ENCODE results near the gene TXNDC11. TPM values are rescaled to one million over a fixed set of nuclear protein-coding genes. Genes with fewer than 3 reads are reported as not detected.

Gene TXNDC11
- total and polyA plus RNA-seq, 5 donors = 22.0 to 29.4 (median 24.6) TPM

GRCh38 chr16:11673091-11674000 is 69.3 kb downstream of the TXNDC11 start:
- intact Hi-C loops (cut with DNase I) = no loop called here
- DNase-seq (peak; percentile 47 to 79 (median 79)), ATAC-seq (peak in 1 of 2 donors; percentile 0)
- WGBS = 52% methylated on average over 25 of the region's 25 CpGs
- H3K27me3 ChIP-seq (ENCODE audit: control insufficient read depth, insufficient read depth) = no peaks in the 10 kb centered on the region
- H3K9me3 ChIP-seq (ENCODE audit: control insufficient read depth, low read length) = no peaks in the 10 kb centered on the region
- H3K27ac ChIP-seq (ENCODE audit: low read length) = no peak overlapping the region
- H3K4me1 ChIP-seq (ENCODE audit: control insufficient read depth, insufficient read depth, low read length) = peaks cover 22% of the 10 kb centered on the region
- no peak overlapping the region for H3K4me3 ChIP-seq (ENCODE audit: low read length)

GRCh38 chr16:11672206-11673090 is 70.2 kb downstream of the TXNDC11 start:
- no peaks in the 10 kb centered on the region for H3K27me3 ChIP-seq (ENCODE audit: control insufficient read depth, insufficient read depth)
- H3K9me3 ChIP-seq (ENCODE audit: control insufficient read depth, low read length) = no peaks in the 10 kb centered on the region
- no peak overlapping the region for H3K4me3 ChIP-seq (ENCODE audit: low read length)
- peaks cover 20% of the 10 kb centered on the region for H3K4me1 ChIP-seq (ENCODE audit: control insufficient read depth, insufficient read depth, low read length)
- intact Hi-C loops (cut with DNase I) = no loop called here
- H3K27ac ChIP-seq (ENCODE audit: low read length) = no peak overlapping the region
- DNase-seq (peak in 2 of 3 donors; percentile 66 to 70), ATAC-seq (no peak)
- WGBS = 84% methylated on average over 25 of the region's 25 CpGs

DNA sequence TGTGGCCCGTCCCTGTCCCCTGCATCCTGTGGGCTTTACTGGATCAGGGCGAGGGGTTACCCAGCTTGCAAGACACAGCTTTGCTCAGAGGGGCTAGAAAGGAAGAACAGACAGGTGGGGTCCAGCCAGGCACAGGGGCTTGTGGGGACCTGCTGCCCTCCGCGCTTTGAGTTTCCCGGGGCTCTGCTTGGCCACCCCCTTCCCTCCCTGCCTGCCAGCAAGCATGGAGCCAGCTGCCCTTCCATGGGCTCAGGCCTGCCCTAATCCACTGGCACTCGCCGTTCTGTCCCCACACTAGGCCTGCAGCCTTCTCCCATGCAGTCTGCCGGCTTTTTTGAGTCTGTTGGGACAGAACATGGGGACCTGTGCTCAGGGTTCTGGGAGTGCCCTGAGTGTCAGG is 71.0 kb downstream of the TXNDC11 start:
- no peaks in the 10 kb centered on the region for H3K27me3 ChIP-seq (ENCODE audit: control insufficient read depth, insufficient read depth)
- H3K9me3 ChIP-seq (ENCODE audit: control insufficient read depth, low read length) = no peaks in the 10 kb centered on the region
- no peak overlapping the region for H3K4me3 ChIP-seq (ENCODE audit: low read length)
- no peak overlapping the region for H3K27ac ChIP-seq (ENCODE audit: low read length)
- peaks cover 20% of the 10 kb centered on the region for H3K4me1 ChIP-seq (ENCODE audit: control insufficient read depth, insufficient read depth, low read length)
- DNase-seq = peak in 1 of 3 donors; percentile 55
- 87% methylated on average over 8 of the region's 8 CpGs for WGBS
- intact Hi-C loops (cut with DNase I) = no loop called here
- no peak for ATAC-seq

- H3K9me3 ChIP-seq (ENCODE audit: control insufficient read depth, low read length) = no peaks in the 10 kb centered on the region
- intact Hi-C loops (cut with DNase I) = no loop called here
- H3K27me3 ChIP-seq (ENCODE audit: control insufficient read depth, insufficient read depth) = no peaks in the 10 kb centered on the region
- H3K4me3 ChIP-seq (ENCODE audit: low read length) = no peak overlapping the region
- peaks cover 20% of the 10 kb centered on the region for H3K4me1 ChIP-seq (ENCODE audit: control insufficient read depth, insufficient read depth, low read length)
- ATAC-seq = no peak
- DNase-seq = peak in 1 of 3 donors; percentile 45
- 96% methylated on average over 2 of the region's 2 CpGs for WGBS
- H3K27ac ChIP-seq (ENCODE audit: low read length) = no peak overlapping the region
These were observed 71.4 kb downstream of the TXNDC11 start for GRCh38 chr16:11671271-11671670.

DNA sequence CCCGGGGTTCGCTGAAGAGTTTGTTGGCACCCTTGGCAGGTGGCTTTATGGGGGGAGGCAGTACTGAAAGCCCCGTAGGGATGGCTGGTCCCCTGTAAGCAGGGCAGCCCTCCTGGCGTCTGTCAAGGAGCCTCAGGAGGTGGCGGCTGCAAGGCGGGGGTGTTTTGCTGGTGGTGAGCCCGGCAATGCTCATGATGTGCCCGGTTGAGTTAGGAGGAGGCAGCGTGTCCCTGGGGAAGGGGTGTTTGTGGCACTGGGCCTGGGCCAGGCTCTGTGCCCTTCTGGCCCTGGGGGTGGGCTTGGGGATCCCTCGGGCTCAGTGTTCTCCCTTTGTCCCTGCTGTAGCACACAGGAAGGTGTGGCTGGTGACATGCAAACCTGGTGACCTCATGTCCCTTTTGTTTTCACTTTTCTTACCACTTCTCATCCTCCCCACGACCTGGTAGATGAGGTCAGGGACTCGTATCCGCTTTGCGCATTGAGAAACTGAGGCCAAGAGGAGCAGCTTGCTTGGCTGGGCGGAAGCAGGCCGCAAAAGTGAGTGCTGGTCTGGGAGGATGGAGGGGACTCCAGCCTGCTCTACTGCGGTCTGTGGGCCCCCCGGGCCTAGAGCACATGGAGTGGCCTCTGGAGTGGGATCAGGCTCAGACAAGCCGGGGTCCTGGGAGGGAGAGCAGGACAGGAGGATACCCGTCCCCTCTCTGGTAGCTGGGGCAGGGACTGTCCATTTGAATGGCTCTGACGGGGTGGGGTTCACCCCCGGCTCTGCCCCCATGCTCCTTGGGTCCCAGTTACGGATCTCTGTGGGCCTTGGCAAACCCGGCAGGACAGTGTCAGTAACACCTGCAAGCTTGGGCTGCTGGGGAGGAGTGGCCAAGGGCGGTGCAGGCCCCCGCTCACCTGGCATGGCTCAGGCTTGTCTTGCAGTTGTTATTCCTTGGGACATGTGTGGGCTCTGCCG is 72.2 kb downstream of the TXNDC11 start:
- H3K27me3 ChIP-seq (ENCODE audit: control insufficient read depth, insufficient read depth) = no peaks in the 10 kb centered on the region
- ATAC-seq = no peak
- 66% methylated on average over 27 of the region's 27 CpGs for WGBS
- H3K4me1 ChIP-seq (ENCODE audit: control insufficient read depth, insufficient read depth, low read length) = peaks cover 20% of the 10 kb centered on the region
- no peaks in the 10 kb centered on the region for H3K9me3 ChIP-seq (ENCODE audit: control insufficient read depth, low read length)
- H3K27ac ChIP-seq (ENCODE audit: low read length) = peak overlapping the region; percentile 62
- no peak overlapping the region for H3K4me3 ChIP-seq (ENCODE audit: low read length)
- intact Hi-C loops (cut with DNase I) = no loop called here
- peak in 2 of 3 donors; percentile 35 to 62 for DNase-seq

DNA sequence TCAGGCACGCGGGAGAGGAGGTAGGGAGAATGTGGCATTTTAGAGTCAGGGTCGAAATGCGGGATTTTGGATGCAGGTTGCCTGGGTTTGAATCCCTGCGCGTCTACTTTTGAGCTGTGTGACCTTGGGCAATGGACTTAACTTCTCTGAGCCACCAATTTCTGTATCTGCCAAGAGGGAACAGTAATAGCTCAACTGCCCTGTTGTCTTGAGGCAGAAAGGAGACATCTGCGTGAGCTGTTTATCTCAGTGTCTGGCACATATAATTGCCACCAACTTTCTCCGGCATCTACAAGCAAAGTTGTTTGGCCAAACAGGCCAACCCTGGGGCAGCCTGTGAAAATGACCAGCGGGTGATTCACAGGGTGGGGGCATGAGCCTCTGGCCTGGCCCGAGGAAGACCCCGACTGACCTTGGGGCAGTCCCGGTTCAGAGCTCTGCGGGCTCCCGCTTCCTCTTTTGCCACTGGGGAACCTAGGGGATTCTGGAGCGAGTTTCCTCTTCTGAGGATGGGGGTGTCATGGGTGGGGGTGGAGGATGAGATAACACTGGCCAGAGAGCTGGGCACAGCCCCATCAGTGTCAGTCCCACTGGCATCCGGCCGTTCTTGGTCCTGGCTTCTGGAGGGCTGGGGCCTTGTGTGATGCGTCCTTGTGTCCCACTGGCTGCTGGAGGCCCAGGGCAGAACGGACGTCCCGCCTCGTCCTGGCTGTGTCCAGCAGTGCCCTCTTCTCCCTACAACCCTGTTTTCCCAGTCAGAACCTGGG is 73.1 kb downstream of the TXNDC11 start:
- H3K27ac ChIP-seq (ENCODE audit: low read length) = peak overlapping the region; percentile 62
- H3K4me3 ChIP-seq (ENCODE audit: low read length) = peak overlapping the region; percentile 96
- 21% methylated on average over 22 of the region's 22 CpGs for WGBS
- intact Hi-C loops (cut with DNase I) = no loop called here
- peaks cover 17% of the 10 kb centered on the region for H3K4me1 ChIP-seq (ENCODE audit: control insufficient read depth, insufficient read depth, low read length)
- ATAC-seq (peak; percentile 39 to 63), DNase-seq (peak; percentile 72 to 86 (median 86))
- H3K27me3 ChIP-seq (ENCODE audit: control insufficient read depth, insufficient read depth) = no peaks in the 10 kb centered on the region
- no peaks in the 10 kb centered on the region for H3K9me3 ChIP-seq (ENCODE audit: control insufficient read depth, low read length)

GRCh38 chr16:11668623-11669379 is 73.9 kb downstream of the TXNDC11 start:
- peak; percentile 41 to 82 (median 77) for DNase-seq
- peak overlapping the region; percentile 96 for H3K4me3 ChIP-seq (ENCODE audit: low read length)
- H3K27ac ChIP-seq (ENCODE audit: low read length) = peak overlapping the region; percentile 62
- ATAC-seq = peak; percentile 1 to 15
- peaks cover 12% of the 10 kb centered on the region for H3K4me1 ChIP-seq (ENCODE audit: control insufficient read depth, insufficient read depth, low read length)
- 1% methylated on average over 85 of the region's 97 CpGs for WGBS
- intact Hi-C loops (cut with DNase I) = no loop called here
- H3K27me3 ChIP-seq (ENCODE audit: control insufficient read depth, insufficient read depth) = no peaks in the 10 kb centered on the region
- no peaks in the 10 kb centered on the region for H3K9me3 ChIP-seq (ENCODE audit: control insufficient read depth, low read length)

GRCh38 chr16:11667824-11668622 is 74.6 kb downstream of the TXNDC11 start, which contains the start of gene SNN:
SNN (plus strand) TSS chr16:11668455; CDS start chr16:11676060, 7,605 bp downstream.
- 5% methylated on average over 92 of the region's 93 CpGs for WGBS
- DNase-seq (peak; percentile 90 to 97 (median 96)), ATAC-seq (peak; percentile 88 to 92)
- intact Hi-C loops (cut with DNase I) = no loop called here
- Histone ChIP-seq H3K9me3 (ENCODE audit: control insufficient read depth, low read length) (no peaks in the 10 kb centered on the region), H3K4me3 (ENCODE audit: low read length) (peak within 1 kb of the TSS; percentile 96), H3K27ac (ENCODE audit: low read length) (peak within 1 kb of the TSS; percentile 62), H3K27me3 (ENCODE audit: control insufficient read depth, insufficient read depth) (no peaks in the 10 kb centered on the region), H3K4me1 (ENCODE audit: control insufficient read depth, insufficient read depth, low read length) (peaks cover 11% of the 10 kb centered on the region)
